Neural cell (in vitro differentiated cells): ENCODE measurements around the gene RAB4B.

Experiments
- CTCF ChIP-seq: fragments of 450-650 bp; IDR thresholded peaks from 2 replicates; pipeline ENCODE4 v1.5.1; 2014; ENCODE audit warnings: antibody characterized with exemption, mild to moderate bottlenecking, moderate library complexity; ENCODE audit not compliant: poor library complexity, severe bottlenecking
- EP300 ChIP-seq: fragments of 450-650 bp; conservative IDR thresholded peaks from 2 replicates; pipeline ENCODE4 v1.6.1; 2014; ENCODE audit warnings: antibody characterized with exemption, mild to moderate bottlenecking, moderate library complexity; ENCODE audit not compliant: poor library complexity, severe bottlenecking
- EZH2 ChIP-seq: fragments of 200-600, 300-800 bp; shearing (Covaris generic), sonication (generic); IDR thresholded peaks from 2 replicates; pipeline ENCODE4 v1.6.1; 2014; ENCODE audit warnings: antibody characterized with exemption, low read length, borderline replicate concordance, mild to moderate bottlenecking; ENCODE audit not compliant: insufficient read depth, poor library complexity, severe bottlenecking
- MXI1 ChIP-seq: fragments of 450-650 bp; conservative IDR thresholded peaks from 2 replicates; pipeline ENCODE4 v1.6.1; 2014; ENCODE audit warnings: antibody characterized with exemption, mild to moderate bottlenecking; ENCODE audit not compliant: poor library complexity, severe bottlenecking
- POLR2AphosphoS5 ChIP-seq: IDR thresholded peaks from 2 replicates; pipeline ENCODE4 v1.6.1; 2012
- SMC3 ChIP-seq: fragments of 450-650 bp; conservative IDR thresholded peaks from 2 replicates; pipeline ENCODE4 v1.6.1; 2014; ENCODE audit warnings: antibody characterized with exemption, mild to moderate bottlenecking, moderate library complexity; ENCODE audit not compliant: poor library complexity

- TF ChIP-seq CTCF (no peak), POLR2AphosphoS5 (no peak), EZH2 (no peak), MXI1 (no peak), EP300 (no peak), SMC3 (no peak)
Observed at GRCh38 chr19:40783711-40784110, 5.7 kb downstream of the RAB4B start.
